ENCODE results near the gene CNTNAP2. TPM values are rescaled to one million over a fixed set of nuclear protein-coding genes. Genes with fewer than 3 reads are reported as not detected.

Gene CNTNAP2
- total RNA-seq, 2 experiments from 2014 or later, result not detected

DNA sequence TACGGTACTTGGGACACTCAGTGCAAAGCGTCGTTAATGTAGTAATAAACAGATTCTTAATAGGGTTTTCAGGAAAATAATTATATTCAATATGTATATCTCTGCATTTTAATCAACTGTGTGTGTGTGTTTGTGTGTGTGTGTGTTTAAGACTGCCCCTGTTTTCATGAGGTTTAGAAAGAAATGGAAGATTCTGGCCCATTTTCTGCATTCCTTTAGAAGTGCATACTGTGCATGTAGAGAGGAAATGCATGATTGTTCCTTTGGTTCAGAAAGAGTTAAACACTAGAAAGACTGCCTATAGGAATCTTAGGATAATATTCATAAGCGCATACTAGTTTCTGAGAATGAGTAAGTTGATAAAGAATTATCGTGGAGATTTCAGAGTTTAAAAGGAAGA is 975 bp downstream of the CNTNAP2 start:
- peaks cover 0 to 13% of the 10 kb centered on the region in 2 experiments for H3K9me3 ChIP-seq (ENCODE audit: control insufficient read depth in 1 of 2, insufficient read depth in 1 of 2, low read length in 2 of 2)
- Mint-ChIP-seq H3K27me3 (peaks cover 34% of the 10 kb centered on the region), H3K4me1 (ENCODE audit: low read depth) (peaks cover 4% of the 10 kb centered on the region), H3K27ac (no peak overlapping the region), H3K4me3 (no peak overlapping the region), H3K36me3 (ENCODE audit: low read depth) (no peaks in the 10 kb centered on the region), H3K9me3 (no peaks in the 10 kb centered on the region)
- TF ChIP-seq, protein P1, sequence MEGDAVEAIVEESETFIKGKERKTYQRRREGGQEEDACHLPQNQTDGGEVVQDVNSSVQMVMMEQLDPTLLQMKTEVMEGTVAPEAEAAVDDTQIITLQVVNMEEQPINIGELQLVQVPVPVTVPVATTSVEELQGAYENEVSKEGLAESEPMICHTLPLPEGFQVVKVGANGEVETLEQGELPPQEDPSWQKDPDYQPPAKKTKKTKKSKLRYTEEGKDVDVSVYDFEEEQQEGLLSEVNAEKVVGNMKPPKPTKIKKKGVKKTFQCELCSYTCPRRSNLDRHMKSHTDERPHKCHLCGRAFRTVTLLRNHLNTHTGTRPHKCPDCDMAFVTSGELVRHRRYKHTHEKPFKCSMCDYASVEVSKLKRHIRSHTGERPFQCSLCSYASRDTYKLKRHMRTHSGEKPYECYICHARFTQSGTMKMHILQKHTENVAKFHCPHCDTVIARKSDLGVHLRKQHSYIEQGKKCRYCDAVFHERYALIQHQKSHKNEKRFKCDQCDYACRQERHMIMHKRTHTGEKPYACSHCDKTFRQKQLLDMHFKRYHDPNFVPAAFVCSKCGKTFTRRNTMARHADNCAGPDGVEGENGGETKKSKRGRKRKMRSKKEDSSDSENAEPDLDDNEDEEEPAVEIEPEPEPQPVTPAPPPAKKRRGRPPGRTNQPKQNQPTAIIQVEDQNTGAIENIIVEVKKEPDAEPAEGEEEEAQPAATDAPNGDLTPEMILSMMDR (IDR thresholded peaks at IDR 0.05), result no peak
- no peak overlapping the region for H3K4me3 ChIP-seq (ENCODE audit: low read length)
- no peak for DNase-seq
- peaks cover 14 to 33% of the 10 kb centered on the region in 2 experiments for H3K27me3 ChIP-seq (ENCODE audit: control insufficient read depth in 1 of 2, insufficient read depth in 2 of 2, low read length in 2 of 2)
- H3K4me1 ChIP-seq (ENCODE audit: insufficient read depth, low read length), result peaks cover 6% of the 10 kb centered on the region
- H3K36me3 ChIP-seq (ENCODE audit: insufficient read depth, low read length), result no peaks in the 10 kb centered on the region
- CTCF ChIA-PET, result no interaction called here
- intact Hi-C loops (cut with DNase I, micrococcal nuclease), result no loop called here
- ATAC-seq (ENCODE audit: poor library complexity), result no peak
- no peak overlapping the region for H3K27ac ChIP-seq (ENCODE audit: low read depth in 1 of 2, low read length in 2 of 2)
- POLR2A ChIA-PET, result no interaction called here

DNA sequence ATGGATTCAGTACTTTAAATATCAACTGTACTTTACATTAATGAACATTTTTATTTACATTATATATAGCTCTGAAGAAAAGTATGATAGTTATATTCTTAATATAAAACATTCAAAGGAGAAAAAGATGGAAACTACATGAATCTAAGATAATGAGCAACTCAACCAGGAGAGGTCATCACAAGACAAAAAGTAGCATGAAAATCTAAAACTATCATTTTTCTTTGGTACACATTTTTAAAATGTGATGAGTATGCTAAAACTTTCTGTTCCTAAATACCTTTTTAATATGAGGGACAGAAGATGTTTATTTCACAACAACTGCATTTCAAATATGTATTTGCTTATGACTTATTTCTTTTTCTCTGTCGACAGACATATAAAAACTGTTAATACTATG is 2.4 kb downstream of the CNTNAP2 start:
- Mint-ChIP-seq H3K4me3 (no peak overlapping the region), H3K4me1 (ENCODE audit: low read depth) (peaks cover 4% of the 10 kb centered on the region), H3K36me3 (ENCODE audit: low read depth) (no peaks in the 10 kb centered on the region), H3K9me3 (no peaks in the 10 kb centered on the region), H3K27ac (no peak overlapping the region), H3K27me3 (peaks cover 31% of the 10 kb centered on the region)
- DNase-seq, result no peak
- H3K4me1 ChIP-seq (ENCODE audit: insufficient read depth, low read length), result peaks cover 6% of the 10 kb centered on the region
- ChIA-PET POLR2A (no interaction called here), CTCF (no interaction called here)
- H3K27me3 ChIP-seq (ENCODE audit: control insufficient read depth in 1 of 2, insufficient read depth in 2 of 2, low read length in 2 of 2), result peaks cover 14 to 33% of the 10 kb centered on the region in 2 experiments
- intact Hi-C loops (cut with DNase I, micrococcal nuclease), result no loop called here
- H3K4me3 ChIP-seq (ENCODE audit: low read length), result no peak overlapping the region
- H3K9me3 ChIP-seq (ENCODE audit: control insufficient read depth in 1 of 2, insufficient read depth in 1 of 2, low read length in 2 of 2), result peaks cover 0 to 13% of the 10 kb centered on the region in 2 experiments
- no peaks in the 10 kb centered on the region for H3K36me3 ChIP-seq (ENCODE audit: insufficient read depth, low read length)
- H3K27ac ChIP-seq (ENCODE audit: low read depth in 1 of 2, low read length in 2 of 2), result no peak overlapping the region
- no peak for ATAC-seq (ENCODE audit: poor library complexity)
- TF ChIP-seq, protein P1 (IDR thresholded peaks at IDR 0.05), result no peak

DNA sequence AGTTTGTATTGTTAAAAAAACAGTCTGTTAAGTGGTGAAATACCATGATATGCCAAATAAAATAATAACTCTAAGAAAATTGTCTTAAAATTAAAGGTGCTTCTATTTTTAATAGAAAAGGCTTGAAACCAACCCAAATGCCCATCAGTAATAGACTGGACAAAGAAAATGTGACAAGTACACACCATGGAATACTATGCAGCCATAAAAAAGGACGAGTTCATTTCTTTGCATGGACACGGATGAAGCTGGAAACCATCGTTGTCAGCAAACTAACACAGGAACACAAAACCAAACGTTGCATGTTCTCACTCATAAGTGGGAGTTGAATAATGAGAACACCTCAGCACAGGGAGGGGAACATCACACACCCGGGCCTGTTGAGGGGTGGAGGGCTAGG is 7.1 kb downstream of the CNTNAP2 start:
- H3K27me3 ChIP-seq (ENCODE audit: control insufficient read depth in 1 of 2, insufficient read depth in 2 of 2, low read length in 2 of 2), result no peaks in the 10 kb centered on the region
- Mint-ChIP-seq H3K4me3 (no peak overlapping the region), H3K36me3 (ENCODE audit: low read depth) (no peaks in the 10 kb centered on the region), H3K27ac (no peak overlapping the region), H3K4me1 (ENCODE audit: low read depth) (no peaks in the 10 kb centered on the region), H3K27me3 (no peaks in the 10 kb centered on the region), H3K9me3 (peaks cover 2% of the 10 kb centered on the region)
- H3K4me3 ChIP-seq (ENCODE audit: low read length), result no peak overlapping the region
- H3K9me3 ChIP-seq (ENCODE audit: control insufficient read depth in 1 of 2, insufficient read depth in 1 of 2, low read length in 2 of 2), result no peaks in the 10 kb centered on the region
- intact Hi-C loops (cut with DNase I, micrococcal nuclease), result no loop called here
- ChIA-PET POLR2A (no interaction called here), CTCF (no interaction called here)
- no peak overlapping the region for H3K27ac ChIP-seq (ENCODE audit: low read depth in 1 of 2, low read length in 2 of 2)
- no peaks in the 10 kb centered on the region for H3K36me3 ChIP-seq (ENCODE audit: insufficient read depth, low read length)
- DNase-seq, result no peak
- no peak for ATAC-seq (ENCODE audit: poor library complexity)
- TF ChIP-seq, protein P1 (IDR thresholded peaks at IDR 0.05), result no peak
- no peaks in the 10 kb centered on the region for H3K4me1 ChIP-seq (ENCODE audit: insufficient read depth, low read length)

All from CD4-positive, alpha-beta T cell (primary cell).